Measurements from ENCODE around the gene ABI2. TPM values are rescaled to one million over a fixed set of nuclear protein-coding genes. Genes with fewer than 3 reads are reported as not detected.
"Not testable (repeated sequence)": the region's sequence is repeated elsewhere in the genome, so short reads cannot be mapped to it uniquely, and the experiment has no call there.

Gene ABI2
- total RNA-seq, 1 donor from 2014 or later = 111 TPM

DNA sequence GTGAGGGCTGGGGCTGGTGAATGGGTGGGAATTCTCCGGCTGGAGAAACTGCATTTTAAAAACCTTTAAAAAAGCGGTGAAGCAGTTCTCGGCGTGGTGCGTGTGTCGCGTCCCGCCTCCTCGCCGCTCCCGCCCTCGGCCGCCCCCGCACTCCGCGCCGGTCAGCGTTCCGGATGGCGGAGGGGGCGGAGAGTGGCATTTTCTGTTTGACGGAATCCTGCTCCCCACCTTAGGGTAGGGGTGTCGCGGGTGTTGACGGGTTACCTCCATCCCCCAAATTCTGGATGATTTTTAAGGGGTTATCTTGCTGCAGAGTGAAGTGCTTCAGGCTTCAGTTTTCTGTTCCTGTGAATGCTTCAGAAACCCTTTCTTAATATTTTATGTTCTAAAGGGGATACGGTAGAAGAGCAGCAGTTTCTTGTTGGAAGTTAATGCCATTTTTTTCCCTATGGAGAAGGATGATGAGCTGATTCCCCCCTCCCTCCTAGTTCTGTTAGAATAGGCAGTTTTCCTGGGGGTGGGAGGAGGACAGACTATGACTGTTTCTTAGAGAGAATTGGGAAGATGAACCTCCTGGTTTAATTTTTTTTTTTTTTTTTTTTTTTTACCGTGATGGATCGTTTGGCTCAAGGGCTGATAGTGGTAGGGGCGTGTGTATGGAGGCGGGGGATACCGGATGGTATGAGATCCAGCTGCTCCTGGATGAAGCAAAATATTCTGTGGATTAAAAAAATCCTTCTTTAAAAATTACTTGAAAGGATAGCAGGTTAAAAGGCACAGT lies 756 bp downstream of the ABI2 start:
- Mint-ChIP-seq H3K4me1 (ENCODE audit: low read depth) (peaks cover 27% of the 10 kb centered on the region), H3K4me3 (ENCODE audit: low read depth) (peak overlapping the region; percentile 94), H3K27me3 (no peaks in the 10 kb centered on the region), H3K9me3 (ENCODE audit: low read depth) (no peaks in the 10 kb centered on the region), H3K36me3 (ENCODE audit: insufficient read depth) (peaks cover 3% of the 10 kb centered on the region), H3K27ac (peak overlapping the region; percentile 92)
- TF ChIP-seq, protein P1, sequence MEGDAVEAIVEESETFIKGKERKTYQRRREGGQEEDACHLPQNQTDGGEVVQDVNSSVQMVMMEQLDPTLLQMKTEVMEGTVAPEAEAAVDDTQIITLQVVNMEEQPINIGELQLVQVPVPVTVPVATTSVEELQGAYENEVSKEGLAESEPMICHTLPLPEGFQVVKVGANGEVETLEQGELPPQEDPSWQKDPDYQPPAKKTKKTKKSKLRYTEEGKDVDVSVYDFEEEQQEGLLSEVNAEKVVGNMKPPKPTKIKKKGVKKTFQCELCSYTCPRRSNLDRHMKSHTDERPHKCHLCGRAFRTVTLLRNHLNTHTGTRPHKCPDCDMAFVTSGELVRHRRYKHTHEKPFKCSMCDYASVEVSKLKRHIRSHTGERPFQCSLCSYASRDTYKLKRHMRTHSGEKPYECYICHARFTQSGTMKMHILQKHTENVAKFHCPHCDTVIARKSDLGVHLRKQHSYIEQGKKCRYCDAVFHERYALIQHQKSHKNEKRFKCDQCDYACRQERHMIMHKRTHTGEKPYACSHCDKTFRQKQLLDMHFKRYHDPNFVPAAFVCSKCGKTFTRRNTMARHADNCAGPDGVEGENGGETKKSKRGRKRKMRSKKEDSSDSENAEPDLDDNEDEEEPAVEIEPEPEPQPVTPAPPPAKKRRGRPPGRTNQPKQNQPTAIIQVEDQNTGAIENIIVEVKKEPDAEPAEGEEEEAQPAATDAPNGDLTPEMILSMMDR (IDR thresholded peaks at IDR 0.05; ENCODE audit: unreplicated experiment) = no peak
- DNase-seq (ENCODE audit: low spot score, unreplicated experiment) = no peak

- TF ChIP-seq, protein P1 (IDR thresholded peaks at IDR 0.05; ENCODE audit: unreplicated experiment) = no peak
- Mint-ChIP-seq H3K27me3 (no peaks in the 10 kb centered on the region), H3K36me3 (ENCODE audit: insufficient read depth) (peaks cover 6% of the 10 kb centered on the region), H3K27ac (no peak overlapping the region), H3K9me3 (ENCODE audit: low read depth) (no peaks in the 10 kb centered on the region), H3K4me1 (ENCODE audit: low read depth) (peaks cover 24% of the 10 kb centered on the region), H3K4me3 (ENCODE audit: low read depth) (peak overlapping the region; percentile 94)
- DNase-seq (ENCODE audit: low spot score, unreplicated experiment) = no peak
These were observed 2.2 kb downstream of the ABI2 start for GRCh38 chr2:203330434-203330833.

- Mint-ChIP-seq H3K9me3 (ENCODE audit: low read depth) (no peaks in the 10 kb centered on the region), H3K36me3 (ENCODE audit: insufficient read depth) (peaks cover 20% of the 10 kb centered on the region), H3K4me1 (ENCODE audit: low read depth) (peaks cover 3% of the 10 kb centered on the region), H3K27ac (no peak overlapping the region), H3K27me3 (no peaks in the 10 kb centered on the region), H3K4me3 (ENCODE audit: low read depth) (no peak overlapping the region)
- TF ChIP-seq, protein P1 (IDR thresholded peaks at IDR 0.05; ENCODE audit: unreplicated experiment) = no peak
- DNase-seq (ENCODE audit: low spot score, unreplicated experiment) = no peak
These were observed 10.1 kb downstream of the ABI2 start for GRCh38 chr2:203338322-203338721.

DNA sequence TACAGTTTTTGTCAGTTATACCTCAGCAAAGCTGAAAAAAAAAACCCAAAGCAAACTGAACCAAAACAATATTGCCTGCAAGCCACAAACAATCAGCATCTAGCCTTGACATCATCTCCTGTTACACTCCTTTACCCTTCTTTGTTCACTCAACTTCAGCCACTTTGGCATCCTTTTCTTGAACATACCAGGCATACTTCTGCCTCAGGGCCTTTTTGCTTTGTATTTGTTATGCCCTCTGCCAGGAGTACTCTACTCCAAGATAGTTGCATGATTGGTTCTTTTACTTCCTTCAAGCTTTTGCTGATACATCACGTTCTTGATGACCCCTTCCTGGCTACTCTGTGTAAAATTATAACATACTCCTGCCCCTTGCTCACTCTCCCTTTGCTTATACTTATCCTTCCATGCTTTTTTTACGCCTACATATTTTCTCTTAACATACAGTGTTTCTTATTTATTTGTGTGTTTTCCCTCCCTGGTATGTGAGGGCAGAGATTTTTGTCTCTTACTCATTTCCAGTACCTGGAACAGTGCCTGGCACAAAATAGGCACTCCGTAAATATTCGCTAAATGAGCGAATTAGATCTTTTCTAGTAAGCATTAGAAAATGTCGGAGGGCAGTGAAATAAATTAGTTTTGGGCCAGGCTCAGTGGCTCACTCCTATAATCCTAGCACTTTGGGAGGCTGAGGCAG lies 12.7 kb downstream of the ABI2 start:
- Mint-ChIP-seq H3K4me1 (ENCODE audit: low read depth) (peaks cover 3% of the 10 kb centered on the region), H3K27ac (peak overlapping the region; percentile 59), H3K36me3 (ENCODE audit: insufficient read depth) (peaks cover 27% of the 10 kb centered on the region), H3K4me3 (ENCODE audit: low read depth) (no peak overlapping the region), H3K9me3 (ENCODE audit: low read depth) (no peaks in the 10 kb centered on the region), H3K27me3 (no peaks in the 10 kb centered on the region)
- TF ChIP-seq, protein P1 (IDR thresholded peaks at IDR 0.05; ENCODE audit: unreplicated experiment) = no peak
- no peak for DNase-seq (ENCODE audit: low spot score, unreplicated experiment)

DNA sequence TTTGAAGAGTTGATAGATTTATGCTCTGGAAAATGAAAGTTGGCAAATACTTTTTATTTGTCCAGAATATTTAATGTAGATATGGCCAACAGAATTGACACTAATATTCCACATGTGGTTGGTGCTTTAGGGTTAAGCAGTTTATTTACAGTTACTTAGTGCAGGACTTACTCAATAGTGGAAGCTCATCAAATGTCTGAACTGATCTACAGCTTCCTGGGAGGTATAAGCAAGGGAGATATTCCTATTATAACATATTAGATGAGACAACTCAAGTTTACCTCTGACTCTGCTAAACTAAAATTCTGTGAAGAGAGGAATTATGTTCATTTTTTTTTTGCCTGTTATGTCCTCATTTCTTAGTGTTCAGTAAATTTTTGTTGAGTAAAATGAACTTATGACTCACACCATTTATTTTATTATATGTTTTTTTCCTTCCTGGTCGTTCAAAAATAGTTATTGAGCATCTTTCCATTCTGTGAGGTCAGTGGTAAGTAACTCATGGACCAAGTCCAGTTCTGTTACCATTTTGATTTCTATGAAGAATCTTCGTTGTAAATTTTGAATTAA lies 13.6 kb downstream of the ABI2 start:
- H3K4me3 Mint-ChIP-seq (ENCODE audit: low read depth) = no peak overlapping the region
- H3K36me3 Mint-ChIP-seq (ENCODE audit: insufficient read depth) = peaks cover 23% of the 10 kb centered on the region
- H3K9me3 Mint-ChIP-seq (ENCODE audit: low read depth) = no peaks in the 10 kb centered on the region
- H3K27ac Mint-ChIP-seq = no peak overlapping the region
- TF ChIP-seq, protein P1 (IDR thresholded peaks at IDR 0.05; ENCODE audit: unreplicated experiment) = no peak
- DNase-seq (ENCODE audit: low spot score, unreplicated experiment) = no peak
- no peaks in the 10 kb centered on the region for H3K27me3 Mint-ChIP-seq
- H3K4me1 Mint-ChIP-seq (ENCODE audit: low read depth) = peaks cover 5% of the 10 kb centered on the region

GRCh38 chr2:203342374-203342773 lies 14.2 kb downstream of the ABI2 start:
- H3K9me3 Mint-ChIP-seq (ENCODE audit: low read depth); H3K4me3 Mint-ChIP-seq (ENCODE audit: low read depth); DNase-seq (ENCODE audit: low spot score, unreplicated experiment); H3K27me3 Mint-ChIP-seq; H3K27ac Mint-ChIP-seq: not testable (repeated sequence)
- peaks cover 10% of the 10 kb centered on the region for H3K4me1 Mint-ChIP-seq (ENCODE audit: low read depth)
- H3K36me3 Mint-ChIP-seq (ENCODE audit: insufficient read depth) = peaks cover 20% of the 10 kb centered on the region

Data from progenitor cell of endocrine pancreas (in vitro differentiated cells).